ENCODE data around the gene PSEN2.

- TF ChIP-seq CTCF (IDR thresholded peaks at IDR 0.05; ENCODE audit: insufficient read depth, low read length) (no peak), POLR2AphosphoS5 (IDR thresholded peaks at IDR 0.05; ENCODE audit: low read depth) (no peak), REST (IDR thresholded peaks at IDR 0.05; ENCODE audit: insufficient replicate concordance, low read depth) (no peak), GABPA (IDR thresholded peaks at IDR 0.05; ENCODE audit: low read depth) (no peak)
Measured at GRCh38 chr1:226877669-226878068, 7.3 kb downstream of the PSEN2 start.
